Measurements from ENCODE around the gene SMYD2. TPM values are rescaled to one million over a fixed set of nuclear protein-coding genes. Genes with fewer than 3 reads are reported as not detected.

Gene SMYD2
- total and polyA plus RNA-seq, 2 donors from 2014 or later, result 28.9 to 42.9 TPM

- Histone ChIP-seq H3K27ac (ENCODE audit: low read depth in 2 of 2, low read length in 2 of 2) (no peak overlapping the region), H3K9ac (ENCODE audit: low read length in 3 of 3) (no peak overlapping the region), H3K9me3 (ENCODE audit: control insufficient read depth in 2 of 3, insufficient read depth in 1 of 3, low read length in 3 of 3) (no peaks in the 10 kb centered on the region), H3K4me1 (ENCODE audit: control insufficient read depth in 2 of 3, insufficient read depth in 2 of 3, low read depth in 1 of 3, low read length in 3 of 3) (no peaks in the 10 kb centered on the region), H3K4me3 (ENCODE audit: low read length in 3 of 3) (no peak overlapping the region), H3K27me3 (ENCODE audit: control insufficient read depth, insufficient read depth, low read length) (no peaks in the 10 kb centered on the region), H3K36me3 (ENCODE audit: control insufficient read depth in 2 of 3, insufficient read depth in 3 of 3, low read length in 3 of 3) (no peaks in the 10 kb centered on the region)
- FAIRE-seq (no peak), DNase-seq (no peak)
- TF ChIP-seq CTCF (IDR thresholded peaks at IDR 0.05; ENCODE audit: borderline replicate concordance, extremely low read depth, insufficient read depth), result no peak
- intact Hi-C loops (cut with DNase I), result no loop called here
Observed at GRCh38 chr1:214306269-214306668, 25.3 kb downstream of the SMYD2 start.

GRCh38 chr1:214310010-214310409 lies 29.1 kb downstream of the SMYD2 start:
- no peak overlapping the region for H3K4me3 ChIP-seq (ENCODE audit: low read length in 3 of 3)
- no peak overlapping the region for H3K27ac ChIP-seq (ENCODE audit: low read depth in 2 of 2, low read length in 2 of 2)
- H3K27me3 ChIP-seq (ENCODE audit: control insufficient read depth, insufficient read depth, low read length), result no peaks in the 10 kb centered on the region
- FAIRE-seq (no peak), DNase-seq (no peak)
- no peaks in the 10 kb centered on the region for H3K9me3 ChIP-seq (ENCODE audit: control insufficient read depth in 2 of 3, insufficient read depth in 1 of 3, low read length in 3 of 3)
- intact Hi-C loops (cut with DNase I), result no loop called here
- H3K9ac ChIP-seq (ENCODE audit: low read length in 3 of 3), result no peak overlapping the region
- H3K36me3 ChIP-seq (ENCODE audit: control insufficient read depth in 2 of 3, insufficient read depth in 3 of 3, low read length in 3 of 3), result no peaks in the 10 kb centered on the region
- TF ChIP-seq CTCF (IDR thresholded peaks at IDR 0.05; ENCODE audit: borderline replicate concordance, extremely low read depth, insufficient read depth), result no peak
- no peaks in the 10 kb centered on the region for H3K4me1 ChIP-seq (ENCODE audit: control insufficient read depth in 2 of 3, insufficient read depth in 2 of 3, low read depth in 1 of 3, low read length in 3 of 3)

- no peak for FAIRE-seq
- H3K4me1 ChIP-seq (ENCODE audit: control insufficient read depth in 2 of 3, insufficient read depth in 2 of 3, low read depth in 1 of 3, low read length in 3 of 3), result no peaks in the 10 kb centered on the region
- H3K27ac ChIP-seq (ENCODE audit: low read depth in 2 of 2, low read length in 2 of 2), result no peak overlapping the region
- no peak for TF ChIP-seq CTCF (IDR thresholded peaks at IDR 0.05; ENCODE audit: borderline replicate concordance, extremely low read depth, insufficient read depth)
- intact Hi-C loops (cut with DNase I), result no loop called here
- H3K4me3 ChIP-seq (ENCODE audit: low read length in 3 of 3), result no peak overlapping the region
- no peak for DNase-seq
- H3K36me3 ChIP-seq (ENCODE audit: control insufficient read depth in 2 of 3, insufficient read depth in 3 of 3, low read length in 3 of 3), result no peaks in the 10 kb centered on the region
- no peaks in the 10 kb centered on the region for H3K27me3 ChIP-seq (ENCODE audit: control insufficient read depth, insufficient read depth, low read length)
- no peaks in the 10 kb centered on the region for H3K9me3 ChIP-seq (ENCODE audit: control insufficient read depth in 2 of 3, insufficient read depth in 1 of 3, low read length in 3 of 3)
- no peak overlapping the region for H3K9ac ChIP-seq (ENCODE audit: low read length in 3 of 3)
Observed at GRCh38 chr1:214310777-214311690, 30.1 kb downstream of the SMYD2 start.

Data from kidney (tissue), 14 donors.